ENCODE measurements around the gene DIPK1A.

Gene DIPK1A

DNA sequence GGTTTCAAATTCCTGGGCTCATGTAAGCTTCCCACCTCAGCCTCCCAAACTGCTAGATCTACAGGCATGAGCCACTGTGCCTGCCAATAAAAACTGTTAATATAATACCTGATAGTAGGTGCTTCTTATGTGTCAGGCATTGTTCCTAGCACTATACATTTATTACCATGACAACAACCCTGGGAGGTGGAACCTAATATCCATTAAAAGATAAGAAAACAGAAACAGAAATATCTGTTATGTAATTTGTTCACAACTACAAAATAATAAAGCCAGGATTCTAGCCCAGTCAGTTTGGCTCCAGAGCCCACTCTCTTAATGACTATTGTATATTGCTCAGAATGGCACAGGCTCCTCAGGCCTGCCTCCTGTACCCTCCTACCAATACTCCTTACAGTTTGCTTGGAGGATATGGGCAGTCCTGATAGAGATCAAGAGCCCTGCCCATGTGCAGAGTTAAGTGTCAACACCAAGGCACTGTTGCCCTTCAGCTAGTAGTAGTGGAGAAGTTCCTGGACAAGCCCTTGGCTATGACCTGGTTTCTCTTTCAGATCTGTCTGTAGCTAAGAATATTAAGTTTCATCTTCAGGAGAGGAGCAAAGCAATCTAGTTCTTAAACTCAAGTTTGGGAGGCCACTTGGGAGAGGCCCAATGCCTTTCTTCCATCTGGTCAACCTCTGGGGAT, 107.0 kb downstream of the DIPK1A start:
- Histone ChIP-seq H3K4me1 (ENCODE audit: control insufficient read depth, insufficient read depth, low read length) (peaks cover 34% of the 10 kb centered on the region), H3K9me3 (ENCODE audit: control insufficient read depth, low read length) (no peaks in the 10 kb centered on the region), H3K4me3 (ENCODE audit: low read length) (peak overlapping the region; percentile 3), H3K36me3 (ENCODE audit: control insufficient read depth, insufficient read depth, low read length) (no peaks in the 10 kb centered on the region), H3K27me3 (ENCODE audit: control insufficient read depth, insufficient read depth, low read length) (no peaks in the 10 kb centered on the region), H3K9ac (ENCODE audit: low read length) (no peak overlapping the region)

DNA sequence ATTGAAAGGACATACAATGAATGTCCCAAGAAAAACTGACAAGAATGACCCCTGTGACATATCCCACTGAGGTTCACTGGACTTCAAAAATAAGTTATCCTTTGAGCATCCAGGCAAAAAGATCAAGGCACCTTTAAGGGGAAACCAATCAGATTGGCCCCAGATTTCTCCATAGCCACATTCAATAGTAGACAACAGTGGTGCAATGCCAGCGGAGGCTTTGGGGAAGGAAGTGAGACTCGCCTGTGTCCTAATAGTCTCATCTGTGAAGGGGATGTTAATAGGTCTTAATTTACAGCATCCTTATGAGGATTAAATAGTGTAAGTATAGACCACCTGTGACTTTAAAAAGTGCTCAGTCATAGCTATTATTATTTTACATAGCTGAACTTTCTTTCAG, 108.0 kb downstream of the DIPK1A start:
- H3K36me3 ChIP-seq (ENCODE audit: control insufficient read depth, insufficient read depth, low read length) = no peaks in the 10 kb centered on the region
- peaks cover 33% of the 10 kb centered on the region for H3K4me1 ChIP-seq (ENCODE audit: control insufficient read depth, insufficient read depth, low read length)
- H3K9me3 ChIP-seq (ENCODE audit: control insufficient read depth, low read length) = no peaks in the 10 kb centered on the region
- no peak overlapping the region for H3K4me3 ChIP-seq (ENCODE audit: low read length)
- no peaks in the 10 kb centered on the region for H3K27me3 ChIP-seq (ENCODE audit: control insufficient read depth, insufficient read depth, low read length)
- no peak overlapping the region for H3K9ac ChIP-seq (ENCODE audit: low read length)

DNA sequence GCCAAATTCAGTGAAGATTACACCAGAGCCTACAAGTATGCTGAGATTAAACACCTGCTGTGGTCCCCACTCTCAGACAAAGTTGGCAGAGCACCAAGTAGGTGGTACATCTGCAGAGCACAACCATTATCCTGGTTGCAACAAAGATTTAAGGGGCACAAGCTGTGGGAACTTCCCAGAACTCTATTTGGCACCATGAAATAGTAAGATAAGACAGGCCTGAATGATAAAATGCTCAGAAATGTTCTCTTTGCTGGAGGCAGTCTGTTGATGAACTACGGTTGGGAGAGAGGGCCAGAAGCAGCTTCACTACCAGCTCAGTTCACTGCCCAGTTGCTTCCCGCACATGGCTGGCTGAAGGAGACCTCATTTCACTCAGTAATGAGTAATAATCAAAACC, 109.5 kb downstream of the DIPK1A start:
- H3K9me3 ChIP-seq (ENCODE audit: control insufficient read depth, low read length) = no peaks in the 10 kb centered on the region
- no peaks in the 10 kb centered on the region for H3K27me3 ChIP-seq (ENCODE audit: control insufficient read depth, insufficient read depth, low read length)
- peaks cover 25% of the 10 kb centered on the region for H3K4me1 ChIP-seq (ENCODE audit: control insufficient read depth, insufficient read depth, low read length)
- no peak overlapping the region for H3K9ac ChIP-seq (ENCODE audit: low read length)
- no peaks in the 10 kb centered on the region for H3K36me3 ChIP-seq (ENCODE audit: control insufficient read depth, insufficient read depth, low read length)
- H3K4me3 ChIP-seq (ENCODE audit: low read length) = no peak overlapping the region

GRCh38 chr1:92850019-92850418, 111.2 kb downstream of the DIPK1A start:
- Histone ChIP-seq H3K36me3 (ENCODE audit: control insufficient read depth, insufficient read depth, low read length) (no peaks in the 10 kb centered on the region), H3K9ac (ENCODE audit: low read length) (no peak overlapping the region), H3K4me3 (ENCODE audit: low read length) (no peak overlapping the region), H3K27me3 (ENCODE audit: control insufficient read depth, insufficient read depth, low read length) (no peaks in the 10 kb centered on the region), H3K9me3 (ENCODE audit: control insufficient read depth, low read length) (no peaks in the 10 kb centered on the region), H3K4me1 (ENCODE audit: control insufficient read depth, insufficient read depth, low read length) (peaks cover 25% of the 10 kb centered on the region)

DNA sequence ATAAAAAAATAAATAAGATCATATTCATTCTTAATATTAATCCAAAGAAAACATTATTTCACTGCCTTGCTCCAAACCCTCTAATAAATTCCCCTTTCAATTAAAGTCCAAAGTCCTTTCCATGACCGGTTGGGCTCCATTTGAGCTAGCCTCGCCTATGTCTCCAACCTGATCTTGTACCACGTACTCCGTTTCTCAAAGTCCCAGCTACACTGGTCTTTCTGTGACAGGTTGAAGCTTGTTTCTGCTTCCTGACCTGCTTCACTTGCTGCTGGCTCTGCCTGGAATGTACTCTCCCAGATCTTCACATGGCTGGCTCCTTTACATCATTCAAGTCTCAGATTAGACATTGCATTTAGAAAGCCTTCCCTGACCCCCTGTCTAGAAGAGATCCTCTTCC, 113.1 kb downstream of the DIPK1A start:
- H3K27me3 ChIP-seq (ENCODE audit: control insufficient read depth, insufficient read depth, low read length) = no peaks in the 10 kb centered on the region
- no peaks in the 10 kb centered on the region for H3K9me3 ChIP-seq (ENCODE audit: control insufficient read depth, low read length)
- H3K4me3 ChIP-seq (ENCODE audit: low read length) = no peak overlapping the region
- H3K36me3 ChIP-seq (ENCODE audit: control insufficient read depth, insufficient read depth, low read length) = peaks cover 6% of the 10 kb centered on the region
- peaks cover 14% of the 10 kb centered on the region for H3K4me1 ChIP-seq (ENCODE audit: control insufficient read depth, insufficient read depth, low read length)
- H3K9ac ChIP-seq (ENCODE audit: low read length) = no peak overlapping the region

DNA sequence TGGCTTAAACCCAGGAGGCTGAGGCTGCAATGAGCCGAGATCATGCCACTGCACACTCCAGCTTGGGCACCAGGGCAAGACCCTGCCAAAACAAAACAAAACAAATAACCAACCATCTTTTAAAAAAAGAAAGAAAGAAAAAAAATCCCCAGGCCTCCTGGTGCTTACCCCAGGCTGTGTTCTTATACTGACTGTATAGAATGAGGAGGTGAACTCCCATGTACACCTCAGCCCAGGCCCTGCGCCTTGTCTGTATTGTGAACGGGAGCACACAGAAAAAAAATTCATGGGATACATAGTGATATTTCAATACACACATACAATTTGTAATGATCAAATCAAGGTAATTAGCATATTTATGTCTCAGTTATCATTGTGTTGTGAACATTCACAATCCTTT, 115.4 kb downstream of the DIPK1A start:
- peaks cover 16% of the 10 kb centered on the region for H3K36me3 ChIP-seq (ENCODE audit: control insufficient read depth, insufficient read depth, low read length)
- H3K4me3 ChIP-seq (ENCODE audit: low read length) = no peak overlapping the region
- H3K9me3 ChIP-seq (ENCODE audit: control insufficient read depth, low read length) = no peaks in the 10 kb centered on the region
- no peak overlapping the region for H3K9ac ChIP-seq (ENCODE audit: low read length)
- peaks cover 5% of the 10 kb centered on the region for H3K4me1 ChIP-seq (ENCODE audit: control insufficient read depth, insufficient read depth, low read length)
- no peaks in the 10 kb centered on the region for H3K27me3 ChIP-seq (ENCODE audit: control insufficient read depth, insufficient read depth, low read length)

- Histone ChIP-seq H3K36me3 (ENCODE audit: control insufficient read depth, insufficient read depth, low read length) (peaks cover 16% of the 10 kb centered on the region), H3K9ac (ENCODE audit: low read length) (no peak overlapping the region), H3K4me1 (ENCODE audit: control insufficient read depth, insufficient read depth, low read length) (peaks cover 5% of the 10 kb centered on the region)
These were observed 116.8 kb downstream of the DIPK1A start for GRCh38 chr1:92844439-92844838.

GRCh38 chr1:92843429-92844352, 117.6 kb downstream of the DIPK1A start:
- H3K9ac ChIP-seq (ENCODE audit: low read length) = no peak overlapping the region
- no peaks in the 10 kb centered on the region for H3K27me3 ChIP-seq (ENCODE audit: control insufficient read depth, insufficient read depth, low read length)
- H3K4me3 ChIP-seq (ENCODE audit: low read length) = no peak overlapping the region
- H3K4me1 ChIP-seq (ENCODE audit: control insufficient read depth, insufficient read depth, low read length) = peaks cover 5% of the 10 kb centered on the region
- H3K36me3 ChIP-seq (ENCODE audit: control insufficient read depth, insufficient read depth, low read length) = peaks cover 16% of the 10 kb centered on the region
- no peaks in the 10 kb centered on the region for H3K9me3 ChIP-seq (ENCODE audit: control insufficient read depth, low read length)

More at GRCh38 chr1:92844439-92844838, 116.8 kb downstream of the DIPK1A start:
- Histone ChIP-seq H3K27me3 (ENCODE audit: control insufficient read depth, insufficient read depth, low read length) (no peaks in the 10 kb centered on the region), H3K9me3 (ENCODE audit: control insufficient read depth, low read length) (no peaks in the 10 kb centered on the region), H3K4me3 (ENCODE audit: low read length) (no peak overlapping the region)

- H3K4me1 ChIP-seq (ENCODE audit: control insufficient read depth, insufficient read depth, low read length) = no peaks in the 10 kb centered on the region
- H3K36me3 ChIP-seq (ENCODE audit: control insufficient read depth, insufficient read depth, low read length) = peaks cover 16% of the 10 kb centered on the region
- H3K27me3 ChIP-seq (ENCODE audit: control insufficient read depth, insufficient read depth, low read length) = no peaks in the 10 kb centered on the region
- no peaks in the 10 kb centered on the region for H3K9me3 ChIP-seq (ENCODE audit: control insufficient read depth, low read length)
- no peak overlapping the region for H3K4me3 ChIP-seq (ENCODE audit: low read length)
- no peak overlapping the region for H3K9ac ChIP-seq (ENCODE audit: low read length)
These were observed 118.2 kb downstream of the DIPK1A start for GRCh38 chr1:92843046-92843423.

DNA sequence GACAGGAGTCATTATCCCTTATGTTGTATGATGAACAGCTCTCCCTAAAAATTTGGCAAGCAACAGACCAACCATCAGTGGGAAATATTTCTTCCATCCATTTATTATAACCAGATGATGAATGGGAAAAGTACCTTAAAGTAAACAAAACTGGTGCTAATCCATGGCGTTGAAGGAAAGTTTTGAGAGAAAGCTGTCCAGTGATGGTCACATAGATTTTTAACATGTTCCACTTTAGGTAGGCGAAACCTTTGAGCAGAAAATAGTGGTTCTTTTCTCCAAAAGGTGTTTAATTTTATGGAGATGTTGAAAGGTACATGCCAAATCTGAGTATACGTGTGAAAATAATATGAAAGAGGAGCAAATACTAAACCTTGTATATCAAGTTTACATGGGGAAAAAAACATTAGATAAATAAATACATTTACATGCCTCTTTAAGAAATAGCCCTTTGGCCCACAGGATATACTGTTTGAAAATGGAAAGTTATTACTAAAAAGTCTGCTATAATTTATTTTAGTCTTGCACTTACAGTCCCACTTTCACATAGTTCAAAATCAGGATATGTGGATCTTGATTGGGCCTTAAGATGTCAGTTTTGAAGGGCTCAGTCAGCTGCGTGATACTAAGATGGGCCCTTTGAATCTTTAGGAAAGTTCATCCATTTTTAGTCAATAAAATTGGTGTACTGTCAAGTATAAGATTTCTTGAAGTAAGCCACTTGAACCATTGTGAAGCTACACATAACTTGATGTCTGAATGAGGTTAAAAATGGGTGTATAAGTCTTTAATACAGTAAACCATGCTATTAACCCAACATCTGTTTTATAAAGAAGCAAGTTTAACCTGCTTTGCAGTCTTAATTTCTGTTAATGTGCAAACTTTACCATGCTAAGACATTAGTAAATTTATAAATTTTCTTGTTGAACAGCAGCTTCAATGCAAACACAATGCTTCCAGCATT, 118.9 kb downstream of the DIPK1A start:
- Histone ChIP-seq H3K9me3 (ENCODE audit: control insufficient read depth, low read length) (no peaks in the 10 kb centered on the region), H3K9ac (ENCODE audit: low read length) (no peak overlapping the region), H3K36me3 (ENCODE audit: control insufficient read depth, insufficient read depth, low read length) (peaks cover 16% of the 10 kb centered on the region), H3K4me3 (ENCODE audit: low read length) (no peak overlapping the region), H3K27me3 (ENCODE audit: control insufficient read depth, insufficient read depth, low read length) (no peaks in the 10 kb centered on the region), H3K4me1 (ENCODE audit: control insufficient read depth, insufficient read depth, low read length) (no peaks in the 10 kb centered on the region)

GRCh38 chr1:92840600-92840999, 120.7 kb downstream of the DIPK1A start:
- peaks cover 16% of the 10 kb centered on the region for H3K36me3 ChIP-seq (ENCODE audit: control insufficient read depth, insufficient read depth, low read length)
- H3K9ac ChIP-seq (ENCODE audit: low read length) = no peak overlapping the region

More at GRCh38 chr1:92840600-92840999, 120.7 kb downstream of the DIPK1A start:
- no peak overlapping the region for H3K4me3 ChIP-seq (ENCODE audit: low read length)
- H3K9me3 ChIP-seq (ENCODE audit: control insufficient read depth, low read length) = no peaks in the 10 kb centered on the region
- H3K4me1 ChIP-seq (ENCODE audit: control insufficient read depth, insufficient read depth, low read length) = peaks cover 3% of the 10 kb centered on the region
- H3K27me3 ChIP-seq (ENCODE audit: control insufficient read depth, insufficient read depth, low read length) = no peaks in the 10 kb centered on the region

Data from mucosa of stomach (tissue), 1 donor.